Stimulated activated effector memory CD8-positive, alpha-beta T cell treated with anti-CD3 and anti-CD28 coated beads, Interleukin-12 subunit alpha, Interleukin-12 subunit beta, amount 100 ng/mL, for 72 hours (primary cell): ENCODE measurements around the gene MAP7.
A peak's percentile ranks its signal among the peaks of the same experiment; 100 is the strongest.
"Not testable (repeated sequence)": the region's sequence is repeated elsewhere in the genome, so short reads cannot be mapped to it uniquely, and the experiment has no call there.

Source experiments
- ATAC-seq: fragments of 150-1000 bp; cut with Tn5 transposase; 2 replicates; pipeline ENCODE4 v1.10.0; 2021
- DNase-seq, 2 donors: peaks; one replicate each; pipeline ENCODE4 v3.0.0; 2021 to 2022; ENCODE audit warnings: low spot score in 2 of 2
- H3K27ac Mint-ChIP-seq: one replicate; pipeline ENCODE4 v1.8.0; 2022; ENCODE audit warnings: mild to moderate bottlenecking, mixed read lengths
- H3K36me3 Mint-ChIP-seq: one replicate; pipeline ENCODE4 v1.8.0; 2022; ENCODE audit warnings: mild to moderate bottlenecking, mixed read lengths
- H3K4me1 Mint-ChIP-seq: one replicate; pipeline ENCODE4 v1.8.0; 2022; ENCODE audit warnings: mixed read lengths
- H3K4me3 Mint-ChIP-seq: one replicate; pipeline ENCODE4 v1.8.0; 2022; ENCODE audit warnings: mild to moderate bottlenecking, mixed read lengths
- H3K9me3 Mint-ChIP-seq: one replicate; pipeline ENCODE4 v1.8.0; 2022; ENCODE audit warnings: mixed read lengths

MAP7 gene

DNA sequence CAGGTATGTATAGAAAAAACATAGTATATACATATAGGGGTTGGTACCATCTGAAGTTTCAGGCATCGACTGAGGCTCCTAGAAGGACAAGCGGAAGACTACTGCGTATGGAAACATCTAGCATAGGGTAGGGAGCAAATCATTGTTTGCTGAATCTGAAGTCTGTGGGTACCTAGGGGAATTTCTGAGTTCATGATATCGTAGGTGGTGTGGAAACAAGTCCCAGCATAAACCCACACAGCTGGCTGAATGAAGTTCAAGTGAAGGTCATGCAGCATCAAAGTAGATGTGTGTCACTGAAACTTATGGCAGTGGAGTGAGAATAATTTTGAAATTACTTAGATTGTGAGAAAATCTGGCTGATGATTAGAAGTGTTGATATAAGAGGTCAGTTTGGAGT lies 39.4 kb downstream of the MAP7 start:
- Mint-ChIP-seq H3K9me3 (no peaks in the 10 kb centered on the region), H3K27ac (no peak overlapping the region), H3K36me3 (no peaks in the 10 kb centered on the region), H3K4me3 (no peak overlapping the region), H3K4me1 (peaks cover 13% of the 10 kb centered on the region)
- ATAC-seq (peak; percentile 80), DNase-seq (no peak)

GRCh38 chr6:136510299-136510698 lies 39.9 kb downstream of the MAP7 start:
- H3K9me3 Mint-ChIP-seq: no peaks in the 10 kb centered on the region
- no peak for DNase-seq
- peak; percentile 83 for ATAC-seq
- peak overlapping the region; percentile 16 for H3K27ac Mint-ChIP-seq
- no peak overlapping the region for H3K4me3 Mint-ChIP-seq
- H3K36me3 Mint-ChIP-seq: no peaks in the 10 kb centered on the region
- H3K4me1 Mint-ChIP-seq: peaks cover 13% of the 10 kb centered on the region

GRCh38 chr6:136508725-136509392 lies 41.4 kb downstream of the MAP7 start:
- Mint-ChIP-seq H3K9me3 (no peaks in the 10 kb centered on the region), H3K4me1 (peaks cover 13% of the 10 kb centered on the region), H3K4me3 (no peak overlapping the region), H3K27ac (no peak overlapping the region), H3K36me3 (no peaks in the 10 kb centered on the region)
- ATAC-seq: no peak
- DNase-seq: no peak

DNA sequence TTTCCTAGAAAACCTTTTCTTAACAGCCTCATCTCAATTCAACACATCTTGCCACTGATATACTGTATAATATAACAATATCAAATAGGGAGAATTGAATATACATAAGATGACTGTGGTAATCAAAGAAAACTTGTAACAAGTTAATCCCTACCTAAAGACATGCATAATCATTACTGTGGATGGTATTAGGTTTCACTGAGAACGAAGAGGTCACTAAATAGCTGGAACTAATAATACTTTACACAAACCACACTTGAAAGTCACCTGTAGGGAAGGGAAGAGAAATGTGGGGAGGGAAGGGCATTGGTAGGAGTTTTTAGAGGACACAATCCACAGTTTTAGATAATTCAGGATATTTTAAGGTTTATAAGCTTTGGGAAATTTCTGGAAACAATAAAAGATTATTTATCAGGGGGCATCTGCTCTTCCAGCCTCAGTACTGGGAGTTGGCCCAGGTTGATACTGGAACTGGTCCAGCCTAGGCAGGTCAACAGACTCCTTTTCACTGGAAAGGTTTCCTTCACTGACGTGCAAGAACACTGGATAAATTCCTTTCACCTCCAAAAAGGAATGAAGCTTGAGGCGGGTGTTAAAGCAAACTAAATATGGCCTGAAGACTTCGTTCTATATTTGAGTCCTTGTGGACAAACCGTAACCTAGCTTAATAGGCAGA lies 44.0 kb downstream of the MAP7 start:
- Mint-ChIP-seq H3K4me3 (no peak overlapping the region), H3K36me3 (no peaks in the 10 kb centered on the region), H3K4me1 (peaks cover 13% of the 10 kb centered on the region), H3K27ac (no peak overlapping the region), H3K9me3 (no peaks in the 10 kb centered on the region)
- no peak for ATAC-seq
- DNase-seq: no peak

DNA sequence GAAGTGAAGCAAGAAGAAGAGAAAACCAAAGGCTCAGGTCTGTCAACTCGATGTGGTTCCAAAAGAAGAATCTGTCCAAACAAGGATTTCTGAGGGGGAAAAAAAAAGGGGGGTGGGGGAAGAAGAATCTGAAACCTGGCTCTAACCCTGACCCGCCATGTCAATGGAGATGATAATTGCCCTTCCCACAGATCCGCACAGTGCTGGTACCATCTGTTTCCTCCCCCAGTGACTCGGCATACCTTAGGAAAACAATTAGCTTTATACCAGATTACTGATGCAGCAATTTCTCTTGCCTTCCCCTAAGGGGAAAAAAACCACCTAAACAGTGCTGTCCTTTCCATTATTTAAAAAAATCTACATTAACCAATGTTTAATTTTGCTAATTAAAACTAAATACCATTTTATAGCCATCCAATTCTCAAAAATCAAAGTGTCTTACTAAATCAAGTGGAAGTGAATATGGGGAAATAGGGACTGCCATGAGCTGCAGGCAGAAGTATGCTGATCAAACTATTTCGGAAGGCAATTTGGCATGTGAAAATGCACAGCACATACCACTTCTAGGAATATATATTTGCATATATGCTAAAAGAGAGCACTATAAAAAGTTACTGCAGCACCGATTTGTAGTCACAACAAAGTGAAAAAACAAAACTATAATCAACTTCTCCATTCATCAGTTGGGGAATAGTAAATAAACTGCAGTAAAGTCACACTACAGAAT lies 46.8 kb downstream of the MAP7 start:
- no peak for ATAC-seq
- Mint-ChIP-seq H3K4me3 (no peak overlapping the region), H3K36me3 (no peaks in the 10 kb centered on the region), H3K4me1 (no peaks in the 10 kb centered on the region), H3K9me3 (no peaks in the 10 kb centered on the region), H3K27ac (no peak overlapping the region)
- DNase-seq: no peak

- no peaks in the 10 kb centered on the region for H3K9me3 Mint-ChIP-seq
- DNase-seq: no peak
- H3K36me3 Mint-ChIP-seq: no peaks in the 10 kb centered on the region
- no peak overlapping the region for H3K4me3 Mint-ChIP-seq
- H3K4me1 Mint-ChIP-seq: no peaks in the 10 kb centered on the region
- no peak overlapping the region for H3K27ac Mint-ChIP-seq
- ATAC-seq: no peak
These were observed 47.4 kb downstream of the MAP7 start for GRCh38 chr6:136502786-136503185.

DNA sequence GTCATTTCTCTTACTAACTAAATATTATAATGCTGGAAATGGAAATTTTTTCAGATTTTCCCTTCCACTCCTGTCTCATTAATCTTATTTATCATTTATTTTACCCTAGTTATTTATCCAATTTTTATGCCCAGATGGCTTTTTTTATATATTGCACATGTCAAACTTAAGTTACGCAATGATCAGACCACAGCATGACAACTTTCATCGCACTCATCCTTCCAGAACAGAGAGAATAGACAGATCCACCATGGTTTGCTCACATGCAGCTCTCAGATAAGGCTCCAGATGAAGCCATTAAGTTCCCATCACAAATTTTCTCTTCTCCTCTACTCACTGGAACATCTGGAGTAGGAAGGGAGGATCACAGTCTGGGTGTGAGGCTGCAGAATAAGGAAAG lies 48.7 kb downstream of the MAP7 start:
- no peaks in the 10 kb centered on the region for H3K9me3 Mint-ChIP-seq
- no peaks in the 10 kb centered on the region for H3K4me1 Mint-ChIP-seq
- no peak overlapping the region for H3K27ac Mint-ChIP-seq
- no peak overlapping the region for H3K4me3 Mint-ChIP-seq
- no peaks in the 10 kb centered on the region for H3K36me3 Mint-ChIP-seq
- no peak for DNase-seq
- no peak for ATAC-seq

DNA sequence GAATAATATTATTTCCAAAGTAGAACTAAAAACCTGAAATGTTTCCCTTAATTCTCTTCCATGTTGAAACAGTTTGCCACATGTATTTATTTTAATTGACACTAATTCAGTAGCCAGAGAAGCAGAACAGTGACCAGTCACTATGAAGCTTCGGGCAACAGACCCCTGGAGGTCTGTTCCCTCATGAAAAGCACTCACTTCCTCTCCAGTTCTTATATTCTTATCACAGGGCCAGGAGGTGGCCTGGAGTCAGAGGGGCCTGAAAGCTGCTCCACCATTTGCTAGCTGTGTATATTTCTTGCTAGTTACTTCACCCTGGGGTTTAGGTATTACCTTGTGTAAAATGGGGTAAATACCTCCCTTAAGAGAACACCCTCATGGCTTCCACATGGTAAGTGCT lies 49.1 kb downstream of the MAP7 start:
- Mint-ChIP-seq H3K4me3 (no peak overlapping the region), H3K9me3 (no peaks in the 10 kb centered on the region), H3K36me3 (no peaks in the 10 kb centered on the region), H3K4me1 (no peaks in the 10 kb centered on the region), H3K27ac (no peak overlapping the region)
- DNase-seq (no peak), ATAC-seq (no peak)

GRCh38 chr6:136500414-136500813 lies 49.8 kb downstream of the MAP7 start:
- no peak for ATAC-seq
- no peaks in the 10 kb centered on the region for H3K36me3 Mint-ChIP-seq

GRCh38 chr6:136499370-136499769 lies 50.9 kb downstream of the MAP7 start:
- Mint-ChIP-seq H3K4me1 (no peaks in the 10 kb centered on the region), H3K9me3 (no peaks in the 10 kb centered on the region), H3K27ac (no peak overlapping the region), H3K4me3 (no peak overlapping the region), H3K36me3 (no peaks in the 10 kb centered on the region)
- ATAC-seq: no peak
- DNase-seq: no peak

More at GRCh38 chr6:136500414-136500813, 49.8 kb downstream of the MAP7 start:
- Mint-ChIP-seq H3K9me3 (no peaks in the 10 kb centered on the region), H3K4me1 (no peaks in the 10 kb centered on the region), H3K4me3 (no peak overlapping the region), H3K27ac (no peak overlapping the region)
- DNase-seq: no peak

DNA sequence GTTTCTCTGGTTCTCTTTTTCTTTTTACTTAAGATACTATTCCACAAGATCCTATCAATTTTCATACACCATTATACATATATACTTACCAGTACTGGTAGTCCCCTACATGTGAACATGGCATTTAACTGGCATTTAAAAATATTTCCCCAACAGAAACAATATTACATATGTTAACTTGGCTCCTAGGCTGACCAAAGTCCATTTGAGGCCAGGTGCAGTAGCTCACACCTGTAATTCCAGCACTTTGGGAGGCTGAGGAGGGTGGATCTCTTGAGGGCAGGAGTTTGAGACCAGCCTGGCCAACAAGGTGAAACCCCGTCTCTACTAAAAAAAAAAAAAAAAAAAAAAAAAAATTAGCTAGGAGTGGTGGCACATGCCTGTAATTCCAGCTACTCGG lies 53.8 kb downstream of the MAP7 start:
- ATAC-seq, H3K27ac Mint-ChIP-seq, H3K4me1 Mint-ChIP-seq, H3K9me3 Mint-ChIP-seq, H3K36me3 Mint-ChIP-seq, DNase-seq, H3K4me3 Mint-ChIP-seq: not testable (repeated sequence)

DNA sequence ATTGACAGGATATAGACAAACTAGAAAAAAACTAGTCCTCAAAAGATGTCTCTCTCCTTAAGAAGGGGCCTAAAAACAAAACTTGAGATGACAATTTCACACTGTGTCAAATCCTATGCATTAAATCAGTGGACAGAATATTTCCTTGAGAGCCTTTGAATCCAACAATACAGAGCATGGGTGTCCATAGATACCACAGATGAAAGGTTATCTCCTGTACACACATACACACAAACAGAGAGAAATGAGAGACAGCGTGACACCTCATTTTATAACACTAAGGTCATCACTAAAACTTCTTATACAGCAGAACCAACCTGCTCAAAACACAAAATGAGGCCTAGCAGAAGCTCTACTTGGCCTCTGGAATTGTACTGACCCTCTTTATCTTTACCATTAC lies 55.5 kb downstream of the MAP7 start:
- no peaks in the 10 kb centered on the region for H3K9me3 Mint-ChIP-seq
- H3K4me1 Mint-ChIP-seq: no peaks in the 10 kb centered on the region
- H3K4me3 Mint-ChIP-seq: no peak overlapping the region
- H3K27ac Mint-ChIP-seq: no peak overlapping the region
- no peaks in the 10 kb centered on the region for H3K36me3 Mint-ChIP-seq
- no peak for DNase-seq
- ATAC-seq: no peak

DNA sequence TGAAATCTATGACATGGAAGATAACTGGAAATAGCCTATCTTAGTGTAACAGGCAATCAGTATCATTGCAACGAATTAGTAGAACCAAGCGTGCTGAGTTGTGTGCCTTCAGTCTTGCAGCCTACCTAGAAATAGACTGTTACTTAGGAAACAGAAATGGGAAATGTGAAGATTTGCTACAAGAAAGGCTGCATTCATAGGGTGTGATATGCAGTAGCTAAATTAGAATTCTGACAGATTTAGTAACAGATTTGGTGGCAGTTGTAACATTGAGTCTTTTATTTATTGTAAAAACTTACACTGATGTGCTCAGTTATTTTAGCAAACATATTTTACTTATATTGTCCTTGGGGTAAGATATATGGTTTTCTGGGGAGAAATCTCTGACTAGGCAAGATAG lies 56.2 kb downstream of the MAP7 start:
- ATAC-seq: no peak
- Mint-ChIP-seq H3K36me3 (no peaks in the 10 kb centered on the region), H3K4me1 (no peaks in the 10 kb centered on the region), H3K4me3 (no peak overlapping the region), H3K27ac (no peak overlapping the region), H3K9me3 (no peaks in the 10 kb centered on the region)
- no peak for DNase-seq

DNA sequence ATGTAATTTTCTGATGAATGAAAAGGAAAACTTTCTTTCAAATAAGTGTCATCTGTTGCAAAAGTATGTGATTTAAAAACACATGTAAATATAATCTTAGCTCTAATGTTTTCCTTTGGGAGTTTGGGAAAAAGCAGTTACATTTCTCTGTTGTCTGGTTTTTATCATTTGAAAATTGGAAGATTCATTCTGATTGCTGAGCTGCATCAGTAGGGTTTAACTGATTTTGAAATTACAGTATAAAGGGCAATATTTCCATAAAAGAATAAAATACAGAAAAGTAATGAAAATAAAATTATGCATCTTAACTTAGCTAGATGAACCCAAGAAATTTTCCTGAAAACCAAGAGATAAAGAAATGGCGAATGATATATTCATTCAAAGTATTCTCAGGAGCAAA lies 57.8 kb downstream of the MAP7 start:
- H3K36me3 Mint-ChIP-seq: no peaks in the 10 kb centered on the region
- H3K9me3 Mint-ChIP-seq: no peaks in the 10 kb centered on the region
- no peak for ATAC-seq
- H3K4me1 Mint-ChIP-seq: no peaks in the 10 kb centered on the region
- H3K4me3 Mint-ChIP-seq: no peak overlapping the region
- no peak overlapping the region for H3K27ac Mint-ChIP-seq
- DNase-seq: no peak

DNA sequence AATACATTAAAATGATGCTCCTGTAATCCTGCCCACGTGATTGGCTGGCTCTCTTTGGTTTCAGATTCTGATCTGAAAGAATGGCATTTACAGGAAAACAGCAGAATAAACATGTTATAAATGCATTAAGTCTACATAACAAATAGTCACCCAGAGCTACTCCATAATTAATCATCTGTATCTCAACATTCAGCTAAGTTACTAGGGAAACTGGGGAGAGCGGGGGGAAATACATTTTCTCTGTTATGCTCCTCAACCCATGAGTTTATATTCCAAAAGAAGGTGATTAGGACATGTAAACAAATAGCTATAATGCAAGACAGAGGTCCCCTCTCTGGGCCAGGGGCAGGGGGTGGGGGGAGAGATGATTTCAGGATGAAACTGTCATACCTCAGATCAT lies 58.5 kb downstream of the MAP7 start:
- Mint-ChIP-seq H3K27ac (no peak overlapping the region), H3K4me3 (no peak overlapping the region), H3K36me3 (no peaks in the 10 kb centered on the region), H3K9me3 (no peaks in the 10 kb centered on the region), H3K4me1 (no peaks in the 10 kb centered on the region)
- ATAC-seq (no peak), DNase-seq (no peak)

GRCh38 chr6:136491251-136491650 lies 59.0 kb downstream of the MAP7 start:
- no peaks in the 10 kb centered on the region for H3K9me3 Mint-ChIP-seq
- ATAC-seq (no peak), DNase-seq (no peak)
- no peaks in the 10 kb centered on the region for H3K36me3 Mint-ChIP-seq
- no peak overlapping the region for H3K4me3 Mint-ChIP-seq
- no peaks in the 10 kb centered on the region for H3K4me1 Mint-ChIP-seq
- no peak overlapping the region for H3K27ac Mint-ChIP-seq
